AG09319 (cell line): Measurements from ENCODE around the gene ITGA2.
A peak's percentile ranks its signal among the peaks of the same experiment; 100 is the strongest.

ENCODE experiments used
- DNase-seq: peaks from one replicate; pipeline ENCODE4 v3.0.0-alpha.2; 2010; ENCODE audit warnings: low read depth; ENCODE audit errors: extremely low read depth
- TF ChIP-seq, protein P1 (sequence below): IDR thresholded peaks from 2 replicates; pipeline ENCODE4 v1.5.1; 2011; ENCODE audit warnings: low read depth, mild to moderate bottlenecking, inconsistent platforms, low read length, moderate library complexity

ITGA2 gene

DNA sequence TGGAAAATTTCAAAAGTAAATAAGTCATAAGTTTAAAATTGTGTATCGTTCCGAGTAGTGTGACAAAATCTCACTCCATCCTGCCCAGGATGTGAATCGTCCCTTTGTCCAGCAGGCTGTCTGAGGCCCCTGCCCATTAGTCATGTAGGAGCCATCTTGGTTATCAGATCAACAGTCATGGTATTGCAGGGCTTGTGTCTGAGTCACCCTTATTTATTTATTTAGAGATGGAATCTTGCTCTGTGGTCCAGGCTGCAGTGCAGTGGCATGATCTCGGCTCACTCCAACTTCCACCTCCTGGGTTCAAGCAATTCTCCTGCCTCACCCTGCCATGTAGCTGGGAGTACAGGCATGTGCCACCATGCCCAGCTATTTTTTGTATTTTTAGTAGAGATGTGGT, 30.2 kb downstream of the ITGA2 start:
- TF ChIP-seq, protein P1, sequence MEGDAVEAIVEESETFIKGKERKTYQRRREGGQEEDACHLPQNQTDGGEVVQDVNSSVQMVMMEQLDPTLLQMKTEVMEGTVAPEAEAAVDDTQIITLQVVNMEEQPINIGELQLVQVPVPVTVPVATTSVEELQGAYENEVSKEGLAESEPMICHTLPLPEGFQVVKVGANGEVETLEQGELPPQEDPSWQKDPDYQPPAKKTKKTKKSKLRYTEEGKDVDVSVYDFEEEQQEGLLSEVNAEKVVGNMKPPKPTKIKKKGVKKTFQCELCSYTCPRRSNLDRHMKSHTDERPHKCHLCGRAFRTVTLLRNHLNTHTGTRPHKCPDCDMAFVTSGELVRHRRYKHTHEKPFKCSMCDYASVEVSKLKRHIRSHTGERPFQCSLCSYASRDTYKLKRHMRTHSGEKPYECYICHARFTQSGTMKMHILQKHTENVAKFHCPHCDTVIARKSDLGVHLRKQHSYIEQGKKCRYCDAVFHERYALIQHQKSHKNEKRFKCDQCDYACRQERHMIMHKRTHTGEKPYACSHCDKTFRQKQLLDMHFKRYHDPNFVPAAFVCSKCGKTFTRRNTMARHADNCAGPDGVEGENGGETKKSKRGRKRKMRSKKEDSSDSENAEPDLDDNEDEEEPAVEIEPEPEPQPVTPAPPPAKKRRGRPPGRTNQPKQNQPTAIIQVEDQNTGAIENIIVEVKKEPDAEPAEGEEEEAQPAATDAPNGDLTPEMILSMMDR, result no peak
- DNase-seq, result no peak

DNA sequence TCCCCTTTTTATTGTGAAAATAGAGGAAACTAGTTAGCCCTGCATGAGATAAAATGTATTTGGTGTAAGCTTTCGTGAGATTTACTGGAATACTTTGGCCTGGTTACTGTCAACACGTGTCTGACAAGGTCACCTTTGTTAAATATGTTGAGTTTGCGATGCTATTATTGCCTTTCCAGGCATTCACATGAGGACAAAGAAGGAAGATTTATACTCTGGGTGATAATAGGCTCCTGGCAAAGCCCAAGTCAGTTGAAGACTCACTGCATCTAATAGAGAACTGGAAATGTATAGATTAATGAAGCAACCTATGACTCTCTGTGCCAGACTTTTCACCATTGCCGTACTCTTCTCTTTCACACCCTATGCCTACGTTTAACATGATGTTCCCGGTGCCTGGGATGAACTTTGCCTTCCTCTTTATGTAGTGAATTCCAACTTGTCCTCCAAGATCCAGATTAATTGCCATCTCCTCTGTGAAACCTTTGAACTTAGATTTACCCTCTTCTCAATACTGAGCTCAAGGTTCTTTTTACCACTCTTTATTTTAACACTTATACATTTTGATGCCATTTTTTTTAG, 33.9 kb downstream of the ITGA2 start:
- TF ChIP-seq, protein P1, result no peak
- no peak for DNase-seq

DNA sequence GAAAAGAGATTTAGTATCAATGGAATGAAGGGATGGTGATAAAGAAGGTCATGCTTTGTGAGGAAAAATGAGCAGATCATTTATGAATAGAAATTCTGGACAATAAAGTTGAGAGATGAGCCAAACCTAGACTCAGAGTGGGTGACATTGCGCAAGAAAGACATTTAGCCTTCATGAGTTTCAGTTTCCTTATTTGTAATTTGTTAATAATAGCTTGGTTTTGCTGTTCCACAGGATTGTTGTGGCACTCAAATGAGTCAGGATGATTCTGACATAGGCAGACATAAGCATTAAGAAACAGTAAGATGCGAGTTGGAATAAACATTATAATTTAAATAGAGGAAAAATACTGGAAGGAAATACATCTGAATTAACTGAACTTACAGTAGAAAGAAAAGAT, 34.8 kb downstream of the ITGA2 start:
- TF ChIP-seq, protein P1, result no peak
- peak; percentile 49 for DNase-seq

DNA sequence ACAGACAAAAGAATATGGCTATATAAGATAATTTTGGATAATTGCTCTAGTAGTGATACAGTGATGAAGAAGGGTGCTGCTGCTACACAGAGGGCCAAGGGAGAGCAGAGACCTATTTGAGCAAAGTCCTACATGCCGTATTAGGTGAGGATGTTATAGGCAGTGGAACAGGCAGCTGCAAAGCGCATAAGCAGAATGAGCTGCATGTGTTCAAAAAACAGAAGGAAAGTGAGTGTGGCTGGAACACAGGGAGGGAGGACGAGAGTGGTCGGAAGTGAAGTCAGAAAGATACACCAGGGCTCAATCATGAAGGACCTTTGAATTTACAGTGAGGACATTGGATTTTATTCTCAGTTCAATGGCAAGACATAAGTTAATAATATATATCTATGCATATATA, 35.4 kb downstream of the ITGA2 start:
- TF ChIP-seq, protein P1, result no peak
- DNase-seq, result no peak

DNA sequence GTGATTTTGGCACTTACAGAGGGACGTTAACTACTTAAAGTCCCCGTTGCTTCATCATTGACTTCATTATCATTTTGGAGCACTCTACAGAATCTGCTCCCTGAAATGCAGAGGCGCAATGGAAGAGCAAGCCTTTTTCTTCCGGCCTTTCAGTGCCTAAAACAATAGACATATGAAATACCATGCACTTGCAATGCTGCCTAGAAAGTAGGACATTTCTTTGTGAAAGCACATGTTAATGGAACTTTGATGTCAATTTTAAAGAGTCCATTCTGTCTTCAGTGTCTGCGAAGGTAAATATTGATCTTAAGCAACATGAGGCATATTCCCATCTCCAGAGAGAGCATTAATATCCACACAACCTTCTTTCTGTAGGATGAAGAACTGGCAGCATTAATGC, 36.3 kb downstream of the ITGA2 start:
- DNase-seq, result no peak
- TF ChIP-seq, protein P1, result no peak

DNA sequence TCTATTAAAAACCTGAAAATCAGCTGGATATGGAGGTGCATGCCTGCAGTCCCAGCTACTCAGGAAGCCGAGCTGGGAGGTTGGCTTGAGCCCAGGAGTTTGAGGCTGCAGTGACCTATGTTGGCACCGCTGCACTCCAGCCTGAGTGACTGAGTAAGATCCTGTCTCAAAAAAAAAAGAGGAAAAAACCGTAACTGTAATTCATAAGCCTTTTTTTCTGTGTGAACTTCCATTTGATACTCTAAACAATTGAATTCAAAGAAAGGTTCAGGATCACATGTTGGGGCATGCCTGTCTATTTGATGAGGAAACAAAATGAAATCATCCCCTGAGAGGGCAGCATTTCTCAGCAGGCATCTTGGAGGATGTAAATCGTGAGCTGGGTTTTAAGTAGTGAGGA, 38.8 kb downstream of the ITGA2 start:
- DNase-seq, result peak; percentile 70
- TF ChIP-seq, protein P1, result no peak

DNA sequence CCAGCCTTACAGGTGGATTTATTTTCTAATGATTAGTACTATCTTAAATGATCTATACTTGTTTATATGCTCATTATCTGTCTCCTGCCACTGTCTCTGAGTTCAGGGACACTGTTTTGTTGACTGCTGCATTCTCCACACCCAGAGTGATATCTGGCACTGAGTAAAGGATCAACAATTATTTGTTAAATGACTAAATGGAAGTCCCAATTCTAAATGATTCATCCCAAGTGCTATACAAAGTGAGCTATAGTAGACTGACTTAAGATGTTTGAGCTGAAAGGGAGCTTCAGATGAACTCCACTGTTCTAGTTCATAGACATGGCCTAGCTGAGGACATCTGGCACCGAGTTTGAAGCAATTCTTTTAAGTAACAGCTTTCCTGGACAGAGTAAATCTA, 40.5 kb downstream of the ITGA2 start:
- TF ChIP-seq, protein P1, result no peak
- no peak for DNase-seq
